Naive B cell (primary cell): Measurements from ENCODE around the gene FLT3LG. TPM values are rescaled to one million over a fixed set of nuclear protein-coding genes. Genes with fewer than 3 reads are reported as not detected.
A peak's percentile ranks its signal among the peaks of the same experiment; 100 is the strongest.
"Not testable (repeated sequence)": the region's sequence is repeated elsewhere in the genome, so short reads cannot be mapped to it uniquely, and the experiment has no call there.

Source experiments
- ATAC-seq, 2 donors: fragments of 150-1000 bp; cut with Tn5 transposase; 2 replicates each; pipeline ENCODE4 v1.10.0; 2021; ENCODE audit warnings: low read depth in 2 of 2, mild to moderate bottlenecking in 2 of 2, moderate library complexity in 2 of 2
- DNase-seq: peaks from one replicate; pipeline ENCODE4 v3.0.0; 2022
- H3K27ac Mint-ChIP-seq, 6 donors: one replicate each; pipeline ENCODE4 v1.8.0; 2020 to 2022; ENCODE audit warnings: mild to moderate bottlenecking in 6 of 6, mixed read lengths in 6 of 6, moderate library complexity in 5 of 6, inconsistent platforms in 2 of 6
- H3K27me3 Mint-ChIP-seq, 3 donors: one replicate each; pipeline ENCODE4 v1.8.0; 2021 to 2022; ENCODE audit warnings: mixed read lengths in 3 of 3, mild to moderate bottlenecking in 1 of 3
- H3K36me3 Mint-ChIP-seq, 2 donors: one replicate each; pipeline ENCODE4 v1.8.0; 2020 to 2022; ENCODE audit warnings: mixed read lengths in 2 of 2, inconsistent platforms in 1 of 2, mild to moderate bottlenecking in 1 of 2
- H3K4me1 Mint-ChIP-seq, 3 donors: one replicate each; pipeline ENCODE4 v1.8.0; 2020 to 2022; ENCODE audit warnings: mixed read lengths in 3 of 3, inconsistent platforms in 1 of 3, mild to moderate bottlenecking in 1 of 3, moderate library complexity in 1 of 3
- H3K4me3 Mint-ChIP-seq, 8 donors: one replicate each; pipeline ENCODE4 v1.8.0; 2020 to 2022; ENCODE audit warnings: mild to moderate bottlenecking in 8 of 8, mixed read lengths in 8 of 8, moderate library complexity in 8 of 8, inconsistent platforms in 2 of 8
- H3K9me3 Mint-ChIP-seq, 7 donors: one replicate each; pipeline ENCODE4 v1.8.0; 2020 to 2022; ENCODE audit warnings: mixed read lengths in 7 of 7, mild to moderate bottlenecking in 5 of 7, inconsistent platforms in 2 of 7, moderate library complexity in 1 of 7
- polyA plus RNA-seq, 6 donors: library from polyadenylated mRNA; unstranded; fragments of 300-500 nt; fragmentation: Illumina TruSeq; gene quantifications; one replicate each; pipeline ENCODE4 v1.2.3, GENCODE V29; 2021; ENCODE audit warnings: low read depth in 6 of 6

The FLT3LG gene
- polyA plus RNA-seq, 6 donors from 2014 or later = 9.5 to 15.0 (median 11.4) TPM

- peaks cover 28 to 44% (median 33%) of the 10 kb centered on the region in 3 donors for H3K4me1 Mint-ChIP-seq
- DNase-seq = no peak
- H3K4me3 Mint-ChIP-seq = peak overlapping the region in 3 of 8 donors; percentile 9 to 68 (median 61)
- peaks cover 8 to 16% of the 10 kb centered on the region in 2 donors for H3K36me3 Mint-ChIP-seq
- no peak for ATAC-seq
- H3K9me3 Mint-ChIP-seq = peaks cover 0 to 2% (median 0%) of the 10 kb centered on the region in 7 donors
- H3K27me3 Mint-ChIP-seq = no peaks in the 10 kb centered on the region
- peak overlapping the region in 4 of 6 donors; percentile 20 to 90 (median 74) for H3K27ac Mint-ChIP-seq
Observed at GRCh38 chr19:49456326-49456725, 17.7 kb upstream of the FLT3LG start.

DNA sequence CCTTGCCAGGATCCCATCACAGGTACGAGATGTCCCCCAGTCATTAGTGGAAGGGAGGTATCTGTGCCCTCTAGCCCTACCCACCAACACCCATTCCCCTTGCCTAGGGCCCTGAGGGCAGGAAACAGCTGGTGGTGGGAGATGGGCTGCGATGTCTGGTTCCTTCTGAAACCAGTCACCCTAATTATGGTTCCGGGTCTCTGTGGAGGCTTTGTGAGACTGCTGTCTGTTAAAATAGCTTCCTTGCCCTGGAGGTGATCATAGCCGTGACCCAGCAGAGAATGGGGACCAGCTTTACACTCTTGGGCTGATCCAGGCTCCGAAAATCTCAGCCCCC is 15.5 kb upstream of the FLT3LG start:
- H3K36me3 Mint-ChIP-seq = peaks cover 8 to 10% of the 10 kb centered on the region in 2 donors
- H3K9me3 Mint-ChIP-seq = no peaks in the 10 kb centered on the region
- DNase-seq (no peak), ATAC-seq (no peak)
- H3K27ac Mint-ChIP-seq = no peak overlapping the region
- no peaks in the 10 kb centered on the region for H3K27me3 Mint-ChIP-seq
- H3K4me1 Mint-ChIP-seq = peaks cover 12 to 26% (median 16%) of the 10 kb centered on the region in 3 donors
- H3K4me3 Mint-ChIP-seq = no peak overlapping the region

DNA sequence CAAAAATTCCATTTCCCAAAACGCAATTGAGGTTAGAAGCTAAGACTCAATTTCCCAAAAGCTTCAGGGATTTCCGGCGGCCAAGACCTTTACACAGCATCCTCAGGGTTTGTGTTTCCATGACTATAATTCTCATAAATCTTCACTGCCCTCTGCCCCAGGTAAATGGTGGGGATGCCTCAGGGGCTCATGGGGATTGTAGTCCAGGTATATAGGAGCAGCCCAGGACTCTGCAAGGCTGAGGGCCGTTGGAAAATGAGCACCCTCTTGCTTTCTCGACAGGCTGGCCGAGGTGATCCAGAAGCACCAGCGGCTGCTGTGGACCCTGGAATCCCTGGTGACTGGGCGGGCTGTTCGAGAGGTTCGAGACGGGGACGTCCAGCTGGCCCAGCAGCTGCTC is 14.6 kb upstream of the FLT3LG start:
- H3K9me3 Mint-ChIP-seq = no peaks in the 10 kb centered on the region
- peaks cover 7 to 18% (median 7%) of the 10 kb centered on the region in 3 donors for H3K4me1 Mint-ChIP-seq
- no peak for ATAC-seq
- no peaks in the 10 kb centered on the region for H3K27me3 Mint-ChIP-seq
- peaks cover 10 to 14% of the 10 kb centered on the region in 2 donors for H3K36me3 Mint-ChIP-seq
- H3K4me3 Mint-ChIP-seq = peak overlapping the region in 1 of 8 donors; percentile 3
- DNase-seq = no peak
- H3K27ac Mint-ChIP-seq = peak overlapping the region in 2 of 6 donors; percentile 34 to 36

DNA sequence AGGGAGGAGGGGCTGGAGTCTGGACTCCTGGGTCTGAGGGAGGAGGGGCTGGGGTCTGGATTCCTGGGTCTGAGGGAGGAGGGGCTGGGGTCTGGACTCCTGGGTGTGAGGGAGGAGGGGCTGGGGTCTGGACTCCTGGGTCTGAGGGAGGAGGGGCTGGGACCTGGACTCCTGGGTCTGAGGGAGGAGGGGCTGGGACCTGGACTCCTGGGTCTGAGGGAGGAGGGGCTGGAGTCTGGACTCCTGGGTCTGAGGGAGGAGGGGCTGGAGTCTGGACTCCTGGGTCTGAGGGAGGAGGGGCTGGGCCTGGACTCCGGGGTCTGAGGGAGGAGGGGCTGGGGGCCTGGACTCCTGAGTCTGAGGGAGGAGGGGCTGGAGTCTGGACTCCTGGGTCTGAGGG is 12.9 kb upstream of the FLT3LG start:
- H3K27ac Mint-ChIP-seq = peak overlapping the region in 1 of 6 donors; percentile 84
- H3K4me3 Mint-ChIP-seq, ATAC-seq, H3K27me3 Mint-ChIP-seq, H3K9me3 Mint-ChIP-seq, H3K4me1 Mint-ChIP-seq, DNase-seq: not testable (repeated sequence)
- peaks cover 5 to 19% of the 10 kb centered on the region in 2 donors for H3K36me3 Mint-ChIP-seq

- Mint-ChIP-seq H3K27ac (peak overlapping the region in 1 of 6 donors; percentile 24), H3K4me1 (peaks cover 6 to 7% (median 7%) of the 10 kb centered on the region in 3 donors), H3K36me3 (peaks cover 5 to 18% of the 10 kb centered on the region in 2 donors), H3K4me3 (no peak overlapping the region), H3K27me3 (no peaks in the 10 kb centered on the region), H3K9me3 (no peaks in the 10 kb centered on the region)
- ATAC-seq (no peak), DNase-seq (no peak)
Observed at GRCh38 chr19:49461656-49462055, 12.4 kb upstream of the FLT3LG start.

DNA sequence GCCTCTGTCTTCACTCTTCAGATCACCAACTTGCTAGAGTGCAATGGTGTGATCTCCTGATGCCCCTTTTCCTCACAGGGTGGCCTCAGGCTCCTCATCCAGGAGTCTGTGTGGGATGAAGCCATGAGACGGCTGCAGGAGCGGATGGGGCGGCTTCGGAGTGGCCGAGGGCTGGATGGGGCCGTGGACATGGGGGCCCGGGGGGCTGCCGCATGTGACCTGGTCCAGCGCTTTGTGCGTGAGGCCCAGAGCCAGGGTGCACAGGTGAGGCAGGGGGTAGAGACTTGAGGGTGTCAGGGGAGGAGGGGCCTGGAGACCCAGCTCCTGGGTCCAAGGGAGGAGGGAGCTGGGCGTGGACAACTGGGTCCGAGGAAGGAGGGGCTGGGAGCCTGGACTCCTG is 11.5 kb upstream of the FLT3LG start:
- Mint-ChIP-seq H3K4me1 (peaks cover 0 to 3% (median 0%) of the 10 kb centered on the region in 3 donors), H3K27me3 (no peaks in the 10 kb centered on the region), H3K4me3 (no peak overlapping the region), H3K27ac (peak overlapping the region in 4 of 6 donors; percentile 15 to 76 (median 19)), H3K36me3 (peaks cover 0 to 11% of the 10 kb centered on the region in 2 donors), H3K9me3 (no peaks in the 10 kb centered on the region)
- ATAC-seq (no peak), DNase-seq (no peak)

DNA sequence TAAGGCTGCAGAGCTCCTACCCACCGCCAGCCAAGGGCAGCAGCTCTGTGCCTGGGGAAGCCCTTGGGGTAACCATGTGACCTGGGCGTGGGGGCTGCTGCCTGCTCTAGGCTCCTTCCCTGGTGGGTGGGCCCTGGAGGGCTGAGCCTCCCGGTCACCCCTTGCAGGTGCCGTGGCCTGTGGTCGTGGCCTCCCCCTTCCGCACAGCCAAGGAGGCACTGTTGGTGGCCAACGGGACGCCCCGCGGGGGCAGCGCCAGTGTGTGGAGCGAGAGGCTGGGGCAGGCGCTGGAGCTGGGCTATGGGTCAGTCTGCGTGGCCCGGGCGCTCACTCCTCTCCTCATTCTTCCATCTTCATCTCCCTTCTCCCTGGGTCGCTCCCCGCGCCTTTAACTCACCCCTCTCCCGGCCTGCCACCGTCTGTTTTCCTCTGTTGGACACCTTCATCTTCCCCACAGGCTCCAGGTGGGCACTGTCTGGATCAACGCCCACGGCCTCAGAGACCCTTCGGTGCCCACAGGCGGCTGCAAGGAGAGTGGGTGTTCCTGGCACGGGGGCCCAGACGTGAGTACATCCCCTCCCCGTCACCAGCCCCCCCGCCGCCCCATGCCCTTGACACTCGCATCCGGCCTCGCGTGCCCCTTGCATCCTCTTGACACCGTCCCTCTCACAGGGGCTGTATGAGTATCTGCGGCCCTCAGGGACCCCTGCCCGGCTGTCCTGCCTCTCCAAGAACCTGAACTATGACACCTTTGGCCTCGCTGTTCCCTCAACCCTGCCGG is 9.9 kb upstream of the FLT3LG start:
- H3K9me3 Mint-ChIP-seq = peaks cover 0 to 5% (median 0%) of the 10 kb centered on the region in 7 donors
- peaks cover 0 to 18% of the 10 kb centered on the region in 2 donors for H3K36me3 Mint-ChIP-seq
- DNase-seq (no peak), ATAC-seq (no peak)
- no peaks in the 10 kb centered on the region for H3K27me3 Mint-ChIP-seq
- H3K4me1 Mint-ChIP-seq = peaks cover 6 to 12% (median 10%) of the 10 kb centered on the region in 3 donors
- H3K27ac Mint-ChIP-seq = peak overlapping the region in 3 of 6 donors; percentile 81 to 99 (median 83)
- no peak overlapping the region for H3K4me3 Mint-ChIP-seq

- H3K9me3 Mint-ChIP-seq = peaks cover 0 to 6% (median 0%) of the 10 kb centered on the region in 7 donors
- ATAC-seq (no peak), DNase-seq (no peak)
- H3K27me3 Mint-ChIP-seq = no peaks in the 10 kb centered on the region
- peak overlapping the region in 1 of 8 donors; percentile 38 for H3K4me3 Mint-ChIP-seq
- peaks cover 0 to 19% of the 10 kb centered on the region in 2 donors for H3K36me3 Mint-ChIP-seq
- H3K4me1 Mint-ChIP-seq = peaks cover 11 to 22% (median 16%) of the 10 kb centered on the region in 3 donors
- H3K27ac Mint-ChIP-seq = peak overlapping the region in 5 of 6 donors; percentile 58 to 99 (median 88)
Observed at GRCh38 chr19:49465371-49465770, 8.6 kb upstream of the FLT3LG start.

DNA sequence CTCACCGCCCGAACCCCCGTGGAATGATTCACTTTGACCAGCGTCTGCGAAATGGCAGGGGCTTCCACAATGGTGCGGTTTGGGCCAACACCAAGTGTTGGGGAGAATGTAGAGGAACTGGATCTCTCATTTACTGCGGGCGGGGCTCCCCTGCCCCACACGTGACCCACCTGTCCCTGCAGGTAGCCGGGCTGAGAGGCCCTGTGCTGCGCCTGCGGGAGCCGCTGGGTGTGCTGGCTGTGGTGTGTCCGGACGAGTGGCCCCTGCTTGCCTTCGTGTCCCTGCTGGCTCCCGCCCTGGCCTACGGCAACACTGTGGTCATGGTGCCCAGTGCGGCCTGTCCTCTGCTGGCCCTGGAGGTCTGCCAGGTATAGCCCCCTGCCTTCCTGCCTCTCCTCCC is 5.8 kb upstream of the FLT3LG start:
- Mint-ChIP-seq H3K9me3 (peaks cover 0 to 6% (median 0%) of the 10 kb centered on the region in 7 donors), H3K27ac (peak overlapping the region in 5 of 6 donors; percentile 64 to 100 (median 98)), H3K4me3 (peak overlapping the region in 1 of 8 donors; percentile 42), H3K36me3 (peaks cover 0 to 19% of the 10 kb centered on the region in 2 donors), H3K4me1 (peaks cover 19 to 41% (median 25%) of the 10 kb centered on the region in 3 donors), H3K27me3 (no peaks in the 10 kb centered on the region)
- no peak for ATAC-seq
- DNase-seq = no peak

DNA sequence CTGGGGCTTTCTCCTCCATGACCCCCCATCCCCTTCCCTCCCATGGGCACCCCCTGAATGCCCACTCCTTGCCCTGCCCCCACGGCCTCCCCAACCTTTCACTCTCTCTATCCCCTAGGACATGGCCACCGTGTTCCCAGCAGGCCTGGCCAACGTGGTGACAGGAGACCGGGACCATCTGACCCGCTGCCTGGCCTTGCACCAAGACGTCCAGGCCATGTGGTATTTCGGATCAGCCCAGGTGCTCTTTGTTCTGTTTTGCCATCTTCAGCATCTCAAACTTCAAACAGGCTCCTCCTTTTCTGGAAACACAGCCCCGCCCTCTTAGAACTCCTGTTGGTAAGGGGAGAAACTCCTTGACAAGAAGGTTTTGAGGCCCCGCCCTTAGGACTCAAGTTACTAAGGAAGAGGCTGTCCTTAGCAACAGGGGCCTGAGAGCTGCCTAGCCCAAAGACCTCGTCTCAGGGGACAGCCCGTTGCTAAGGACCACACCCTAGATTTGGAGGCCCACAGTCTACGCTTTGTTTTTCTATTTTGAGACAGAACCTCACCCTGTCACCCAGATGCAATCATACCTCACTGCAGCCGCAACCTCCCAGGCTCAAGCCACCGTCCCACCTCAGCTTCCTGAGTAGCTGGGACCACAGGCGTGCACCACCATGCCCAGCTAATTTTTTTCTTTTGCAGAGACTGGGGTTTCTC is 5.1 kb upstream of the FLT3LG start:
- H3K4me3 Mint-ChIP-seq = peak overlapping the region; percentile 70 to 94 (median 80)
- H3K27ac Mint-ChIP-seq = peak overlapping the region; percentile 96 to 100 (median 98)
- H3K36me3 Mint-ChIP-seq = peaks cover 0 to 19% of the 10 kb centered on the region in 2 donors
- peak; percentile 97 for DNase-seq
- H3K9me3 Mint-ChIP-seq = peaks cover 0 to 6% (median 0%) of the 10 kb centered on the region in 7 donors
- peaks cover 25 to 46% (median 25%) of the 10 kb centered on the region in 3 donors for H3K4me1 Mint-ChIP-seq
- peak; percentile 78 to 79 for ATAC-seq
- no peaks in the 10 kb centered on the region for H3K27me3 Mint-ChIP-seq

DNA sequence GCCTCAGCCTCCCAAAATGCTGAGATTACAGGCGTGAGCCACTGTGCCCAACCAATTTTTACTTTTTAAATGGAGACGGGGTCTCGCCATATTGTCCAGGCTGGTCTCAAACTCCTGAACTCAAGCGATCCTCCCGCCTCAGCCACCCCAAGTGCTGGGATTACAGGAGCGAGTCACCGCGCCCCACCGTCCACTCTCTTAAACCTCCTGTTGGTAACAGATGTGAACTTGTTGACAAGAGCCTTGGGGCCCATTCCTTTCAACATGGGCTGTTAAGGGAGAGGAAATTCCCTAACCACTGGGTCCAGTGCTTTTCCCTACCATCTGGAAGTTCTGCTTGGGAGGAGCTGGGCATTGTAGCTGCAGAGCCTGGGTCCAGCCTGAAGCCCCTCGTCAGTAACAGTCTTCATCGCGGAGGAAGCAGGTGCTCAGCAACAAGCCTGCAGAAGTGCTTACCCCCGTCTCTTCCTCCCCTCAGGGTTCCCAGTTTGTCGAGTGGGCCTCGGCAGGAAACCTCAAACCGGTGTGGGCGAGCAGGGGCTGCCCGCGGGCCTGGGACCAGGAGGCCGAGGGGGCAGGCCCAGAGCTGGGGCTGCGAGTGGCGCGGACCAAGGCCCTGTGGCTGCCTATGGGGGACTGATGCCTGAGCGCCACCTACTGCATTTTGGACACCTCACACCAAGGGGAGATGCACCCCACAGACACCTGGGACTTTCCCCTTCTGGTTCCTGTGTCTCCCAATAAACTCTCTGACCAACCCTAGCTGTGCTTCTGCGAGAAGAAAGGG is 4.0 kb upstream of the FLT3LG start:
- DNase-seq (peak; percentile 85), ATAC-seq (peak; percentile 52 to 56)
- H3K36me3 Mint-ChIP-seq = peaks cover 0 to 9% of the 10 kb centered on the region in 2 donors
- peak overlapping the region; percentile 52 to 84 (median 66) for H3K4me3 Mint-ChIP-seq
- H3K27me3 Mint-ChIP-seq = no peaks in the 10 kb centered on the region
- H3K9me3 Mint-ChIP-seq = peaks cover 0 to 6% (median 0%) of the 10 kb centered on the region in 7 donors
- H3K4me1 Mint-ChIP-seq = peaks cover 33 to 54% (median 36%) of the 10 kb centered on the region in 3 donors
- H3K27ac Mint-ChIP-seq = peak overlapping the region; percentile 96 to 100 (median 99)

DNA sequence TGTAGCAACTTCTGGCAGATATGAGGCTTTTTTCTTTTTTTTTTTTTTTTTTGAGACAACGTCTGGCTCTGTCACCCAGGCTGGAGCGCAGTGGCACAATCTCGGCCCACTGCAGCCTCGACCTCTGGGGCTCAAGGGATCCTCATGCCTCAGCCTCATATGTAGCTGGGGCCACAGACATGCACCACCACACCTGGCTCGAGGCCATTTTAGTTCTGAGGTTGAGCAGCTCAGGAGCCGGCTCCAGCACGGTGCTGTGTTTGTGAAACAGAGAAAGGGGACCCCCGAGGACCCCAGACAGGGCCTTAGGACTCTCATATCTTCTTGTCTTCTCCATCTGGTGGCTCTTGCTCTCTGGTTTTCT is 3.4 kb upstream of the FLT3LG start:
- Mint-ChIP-seq H3K4me3 (peak overlapping the region; percentile 52 to 84 (median 66)), H3K4me1 (peaks cover 38 to 59% (median 42%) of the 10 kb centered on the region in 3 donors), H3K36me3 (peaks cover 0 to 9% of the 10 kb centered on the region in 2 donors), H3K27me3 (no peaks in the 10 kb centered on the region), H3K27ac (peak overlapping the region; percentile 96 to 100 (median 99)), H3K9me3 (peaks cover 0 to 6% (median 0%) of the 10 kb centered on the region in 7 donors)
- no peak for ATAC-seq
- DNase-seq = no peak

DNA sequence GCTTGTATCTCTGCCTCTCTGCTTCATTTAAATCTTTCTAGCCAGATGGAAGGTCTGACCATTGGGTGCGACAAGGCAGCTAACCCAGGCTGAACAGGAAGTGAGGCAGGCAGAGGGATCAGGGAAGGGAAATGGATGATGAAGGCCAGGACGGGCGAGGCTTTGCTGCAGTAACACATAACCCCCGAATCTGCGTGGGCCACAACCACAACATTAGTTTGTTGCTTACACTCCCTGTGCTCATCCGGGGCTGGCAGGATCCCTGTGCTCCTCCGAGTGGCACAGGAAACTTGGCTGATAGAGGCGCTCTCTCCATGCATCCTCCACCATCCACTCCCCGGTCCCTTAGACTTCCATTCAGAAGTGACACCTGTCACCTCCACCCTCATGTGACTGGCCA is 1.1 kb upstream of the FLT3LG start:
- DNase-seq = no peak
- no peak for ATAC-seq
- H3K27ac Mint-ChIP-seq = peak overlapping the region in 5 of 6 donors; percentile 95 to 98 (median 97)
- peaks cover 0 to 9% of the 10 kb centered on the region in 2 donors for H3K36me3 Mint-ChIP-seq
- no peaks in the 10 kb centered on the region for H3K27me3 Mint-ChIP-seq
- peaks cover 0 to 6% (median 0%) of the 10 kb centered on the region in 7 donors for H3K9me3 Mint-ChIP-seq
- H3K4me3 Mint-ChIP-seq = peak overlapping the region in 7 of 8 donors; percentile 48 to 96 (median 83)
- H3K4me1 Mint-ChIP-seq = peaks cover 45 to 67% (median 52%) of the 10 kb centered on the region in 3 donors
